HG02870 (cell line): ENCODE data around the gene BIRC5.

Source experiments
- ATAC-seq: cut with Tn5 transposase; IDR thresholded peaks from one replicate; pipeline ENCODE4 v1.9.1; 2021; ENCODE audit warnings: mild to moderate bottlenecking, moderate library complexity; ENCODE audit not compliant: unreplicated experiment

The BIRC5 gene

GRCh38 chr17:78271419-78272170 lies 57.5 kb downstream of the BIRC5 start:
- ATAC-seq: no peak

GRCh38 chr17:78272181-78272913 lies 58.3 kb downstream of the BIRC5 start:
- no peak for ATAC-seq

GRCh38 chr17:78272914-78273258 lies 58.8 kb downstream of the BIRC5 start:
- ATAC-seq: no peak

DNA sequence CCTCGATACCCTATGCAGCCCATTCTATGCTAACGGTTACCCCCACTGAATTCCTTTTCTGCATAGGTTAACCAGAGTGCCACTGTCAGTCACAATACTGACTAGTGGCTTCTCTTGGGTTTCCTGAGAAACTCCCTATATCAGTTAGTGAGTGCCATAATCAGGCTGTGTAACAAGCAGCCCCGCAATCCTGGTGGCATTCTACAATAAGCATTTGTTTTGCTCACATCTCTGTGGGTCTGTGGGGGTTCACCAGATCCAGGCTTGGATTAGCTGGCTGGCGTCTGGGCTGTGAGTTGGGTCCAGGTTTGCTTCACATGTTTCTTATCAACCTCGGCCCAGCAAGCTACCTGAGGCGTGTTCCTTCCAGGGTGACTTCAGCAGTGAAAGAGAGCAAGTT lies 59.8 kb downstream of the BIRC5 start:
- ATAC-seq: no peak
